Fibroblast of mammary gland (primary cell): Measurements from ENCODE around the gene PCARE.
A peak's percentile ranks its signal among the peaks of the same experiment; 100 is the strongest.

ENCODE experiments used
- DNase-seq: peaks from one replicate; pipeline ENCODE4 v3.0.0-alpha.2; 2010; ENCODE audit warnings: low read depth
- H3K4me3 ChIP-seq: 2 replicates; pipeline ENCODE4 v1.5.1; 2011; ENCODE audit warnings: low read depth, mild to moderate bottlenecking, low read length, moderate library complexity; ENCODE audit not compliant: control insufficient read depth
- CTCF ChIP-seq: conservative IDR thresholded peaks from 2 replicates; pipeline ENCODE4 v1.5.1; 2011; ENCODE audit warnings: low read depth, low read length, inconsistent platforms; ENCODE audit not compliant: control insufficient read depth, insufficient read depth

PCARE gene

GRCh38 chr2:29079887-29080286 lies 5.6 kb upstream of the PCARE start:
- no peak for TF ChIP-seq CTCF
- no peak overlapping the region for H3K4me3 ChIP-seq
- no peak for DNase-seq

GRCh38 chr2:29075894-29076705 lies 1.8 kb upstream of the PCARE start:
- no peak overlapping the region for H3K4me3 ChIP-seq
- TF ChIP-seq CTCF, result no peak
- DNase-seq, result peak; percentile 17

GRCh38 chr2:29073933-29074332 lies 390 bp downstream of the PCARE start:
- no peak for TF ChIP-seq CTCF
- no peak overlapping the region for H3K4me3 ChIP-seq
- no peak for DNase-seq

DNA sequence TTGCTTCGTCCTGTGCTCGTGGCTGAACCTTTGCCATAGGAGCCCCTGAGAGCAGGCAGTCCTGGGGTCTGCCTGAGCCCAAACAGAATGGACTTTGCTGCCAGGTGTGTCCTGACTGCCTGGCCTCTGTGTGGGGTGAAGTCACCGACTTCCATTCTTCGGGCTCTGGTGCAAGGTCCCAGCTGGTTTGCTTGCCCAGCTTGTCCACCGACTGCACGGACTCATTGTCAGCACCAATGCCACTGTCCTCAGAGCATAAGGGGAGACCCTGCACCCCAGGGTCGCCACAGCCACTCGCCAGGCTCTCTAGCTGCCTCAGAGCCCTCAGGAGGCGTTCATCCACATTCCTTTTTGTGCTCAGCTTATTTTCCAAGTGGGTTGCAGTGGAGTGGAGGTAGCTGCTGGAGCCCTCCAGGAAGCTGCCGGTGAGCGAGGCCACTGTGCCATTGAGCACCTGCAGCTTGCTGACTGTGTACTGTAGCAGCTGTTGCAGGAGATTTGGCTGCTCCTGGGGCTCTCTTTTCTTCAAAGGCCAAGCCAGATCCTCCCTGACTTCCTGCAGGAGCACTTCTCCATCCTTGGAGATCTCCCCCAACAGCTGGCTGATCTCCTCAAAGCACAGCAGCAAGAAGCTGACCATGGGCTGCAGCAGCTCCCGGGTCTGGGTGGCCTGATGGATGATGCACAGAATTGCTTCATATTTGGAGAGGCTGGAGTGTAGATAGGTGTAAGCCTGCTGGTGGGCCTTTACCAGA lies 1.2 kb downstream of the PCARE start:
- no peak for DNase-seq
- no peak overlapping the region for H3K4me3 ChIP-seq
- no peak for TF ChIP-seq CTCF

GRCh38 chr2:29072251-29072650 lies 2.1 kb downstream of the PCARE start:
- TF ChIP-seq CTCF, result no peak
- DNase-seq, result no peak

DNA sequence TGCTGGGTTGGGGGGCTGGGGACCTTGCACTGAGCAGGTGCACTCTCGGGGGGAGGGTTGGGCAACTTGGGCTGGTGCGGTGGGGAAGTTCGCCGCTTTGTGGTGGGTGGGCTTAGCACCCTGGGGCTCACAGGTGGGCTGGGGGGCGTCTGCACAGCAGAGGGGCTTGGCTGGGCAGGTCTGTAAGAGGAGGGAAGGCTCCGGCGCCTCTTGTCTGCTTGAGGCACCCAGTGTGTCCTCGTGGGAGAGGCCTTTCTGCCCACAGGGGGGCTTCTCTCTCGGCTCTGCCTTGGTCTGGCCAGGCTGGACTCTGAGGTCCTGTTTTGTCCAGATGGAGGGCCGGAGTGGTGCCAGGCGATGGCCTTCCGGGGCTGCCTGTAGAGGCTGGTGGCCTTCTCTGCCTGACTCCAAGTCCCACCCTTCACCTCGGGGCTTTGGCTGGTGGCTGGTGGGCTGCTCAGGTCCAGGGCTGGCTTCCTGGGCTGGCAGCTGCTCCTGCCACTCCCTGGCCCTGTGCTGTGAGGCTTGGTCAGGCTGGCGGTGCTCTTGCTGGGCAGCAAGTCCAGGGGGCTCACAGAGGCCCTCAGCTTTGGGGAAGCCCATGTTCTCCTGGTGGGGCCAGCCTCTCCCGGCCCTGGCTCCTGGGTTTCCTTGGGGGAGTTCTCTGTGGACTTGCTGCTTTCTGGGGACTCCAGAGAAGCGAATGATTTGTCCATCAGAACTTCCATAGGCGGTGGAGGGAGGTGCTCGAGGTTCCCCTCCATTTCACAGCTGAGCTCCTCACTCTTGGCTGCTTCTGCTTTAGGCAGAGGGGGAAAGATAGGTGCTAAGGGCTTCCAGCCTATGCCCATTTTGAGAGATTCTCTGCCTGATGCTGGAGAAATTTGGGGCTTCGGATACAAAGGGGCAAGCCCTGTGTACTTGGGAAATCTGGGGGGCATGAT lies 3.0 kb downstream of the PCARE start:
- no peak for DNase-seq
- no peak for TF ChIP-seq CTCF
- no peak overlapping the region for H3K4me3 ChIP-seq

More at GRCh38 chr2:29072251-29072650, 2.1 kb downstream of the PCARE start:
- no peak overlapping the region for H3K4me3 ChIP-seq
